ENCODE results near the gene ENOPH1.
"Not testable (repeated sequence)": the region's sequence is repeated elsewhere in the genome, so short reads cannot be mapped to it uniquely, and the experiment has no call there.

The ENOPH1 gene

DNA sequence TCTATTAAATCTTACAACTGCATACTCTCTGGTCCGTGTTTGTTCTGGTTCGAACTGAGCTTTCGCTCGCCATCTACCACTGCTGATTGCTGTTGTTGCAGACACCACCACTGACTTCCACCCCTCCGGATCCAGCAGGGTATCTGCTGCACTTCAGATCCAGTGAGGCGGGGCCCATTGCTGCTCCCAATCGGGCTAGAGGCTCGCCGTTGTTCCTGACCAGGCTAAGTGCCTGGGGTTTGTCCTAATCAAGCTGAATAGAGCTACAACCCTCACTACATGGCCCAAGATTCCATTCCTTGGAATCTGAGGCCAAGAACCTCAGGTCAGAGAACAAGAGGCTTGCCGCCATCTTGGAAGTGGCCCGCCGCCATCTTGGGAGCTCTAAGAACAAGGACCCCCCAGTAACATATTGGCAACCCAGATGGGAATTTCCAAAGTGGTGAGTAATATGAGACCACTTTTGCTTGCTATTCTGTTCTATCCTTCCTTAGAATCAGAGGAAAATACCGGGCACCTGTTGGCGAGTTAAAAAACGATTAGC lies 43.3 kb downstream of the ENOPH1 start:
- DNase-seq, result no peak

DNA sequence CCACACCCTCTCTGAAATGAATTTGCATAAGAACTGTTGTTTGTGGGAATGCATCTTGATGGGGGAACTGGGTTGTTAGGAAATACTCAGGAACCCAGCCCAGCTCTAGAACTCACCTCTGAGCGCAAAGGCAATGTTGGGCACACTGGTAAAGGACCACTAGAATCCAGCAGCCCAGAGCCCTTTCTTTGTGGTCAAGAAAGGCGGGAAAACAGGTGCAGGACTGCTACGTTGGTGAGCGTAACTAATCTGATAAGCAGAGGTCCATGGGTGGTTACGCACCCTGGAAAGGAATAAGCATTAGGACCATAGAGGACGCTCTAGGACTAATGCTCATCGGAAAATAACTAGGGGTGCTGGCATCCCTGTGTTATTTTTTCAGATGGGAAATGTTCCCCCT lies 45.5 kb downstream of the ENOPH1 start:
- DNase-seq, result not testable (repeated sequence)

DNA sequence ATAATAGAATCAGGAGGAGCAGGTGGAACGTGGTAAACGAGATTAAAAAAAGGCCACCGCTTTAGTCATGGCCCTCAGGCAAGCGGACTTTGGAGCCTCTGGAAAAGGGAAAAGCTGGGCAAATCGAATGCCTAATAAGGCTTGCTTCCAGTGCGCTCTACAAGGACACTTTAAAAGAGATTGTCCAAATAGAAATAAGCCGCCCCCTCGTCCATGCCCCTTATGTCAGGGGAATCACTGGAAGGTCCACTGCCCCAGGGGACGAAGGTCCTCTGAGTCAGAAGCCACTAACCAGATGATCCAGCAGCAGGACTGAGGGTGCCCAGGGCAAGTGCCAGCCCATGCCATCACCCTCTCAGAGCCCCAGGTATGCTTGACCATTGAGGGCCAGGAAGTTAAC lies 47.1 kb downstream of the ENOPH1 start:
- not testable (repeated sequence) for DNase-seq

DNA sequence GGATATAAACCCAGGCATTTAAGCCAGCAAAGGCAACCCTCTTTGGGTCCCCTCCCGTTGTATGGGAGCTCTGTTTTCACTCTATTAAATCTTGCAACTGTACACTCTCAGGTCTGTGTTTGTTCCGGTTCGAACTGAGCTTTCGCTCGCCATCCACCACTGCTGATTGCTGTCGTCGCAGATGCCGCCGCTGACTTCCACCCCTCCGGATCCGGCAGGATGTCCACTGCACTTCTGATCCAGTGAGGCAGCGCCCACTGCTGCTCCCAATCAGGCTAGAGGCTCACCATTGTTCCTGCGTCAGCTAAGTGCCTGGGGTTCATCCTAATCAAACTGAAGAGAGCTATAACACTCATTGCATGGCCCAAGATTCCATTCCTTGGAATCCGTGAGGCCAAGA lies 49.2 kb downstream of the ENOPH1 start:
- DNase-seq, result no peak

DNA sequence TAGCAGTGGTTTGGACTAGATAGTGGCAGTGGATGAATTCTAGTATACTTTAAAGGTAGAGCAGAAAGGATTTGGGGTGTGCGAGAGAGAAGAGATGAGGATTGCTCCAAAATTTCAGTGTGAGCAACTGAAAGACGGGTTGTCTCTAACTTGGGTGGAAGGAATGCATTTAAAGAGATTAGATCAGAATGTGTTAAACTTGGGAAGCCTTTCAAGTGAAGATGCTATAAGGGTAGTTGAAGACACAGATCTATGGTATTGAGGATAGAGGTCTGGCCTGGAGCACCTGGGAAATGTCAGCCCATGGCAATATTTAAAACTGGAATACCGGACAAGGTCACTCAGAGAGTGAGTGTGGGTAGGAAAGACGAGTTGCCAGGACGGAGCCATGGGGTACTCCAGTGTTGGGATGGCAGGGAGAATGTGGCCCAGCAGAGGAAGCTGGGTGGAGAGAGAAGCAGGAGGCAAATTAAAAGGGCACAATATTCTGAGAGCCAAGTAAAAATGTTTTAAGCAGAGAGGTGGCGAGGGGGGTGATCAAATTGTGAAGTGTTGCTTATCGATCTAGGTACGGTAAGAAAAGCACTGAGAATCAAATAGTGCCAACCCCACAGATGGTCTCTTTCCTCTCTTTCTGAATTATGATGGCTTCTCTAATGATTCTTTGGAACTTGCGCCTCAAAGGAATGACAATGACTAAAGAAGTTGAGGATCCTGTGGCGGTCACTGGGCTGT lies 50.5 kb downstream of the ENOPH1 start:
- DNase-seq, result no peak

DNA sequence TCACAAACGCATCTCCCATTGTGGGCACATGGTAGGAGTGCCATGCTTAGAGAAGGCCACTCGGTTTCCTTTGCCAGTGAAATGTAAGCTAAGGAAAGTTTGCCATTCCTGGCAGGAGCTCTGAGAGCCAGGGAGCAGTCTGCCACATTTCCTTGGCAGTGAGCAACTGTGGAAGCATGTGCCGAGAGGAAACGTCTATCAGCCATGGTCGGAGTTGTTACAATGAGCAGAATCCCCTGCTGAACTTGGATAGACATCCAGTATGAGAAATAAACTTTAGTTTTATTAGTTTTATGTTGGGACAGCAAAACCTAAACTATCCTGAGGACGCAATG lies 51.1 kb downstream of the ENOPH1 start:
- DNase-seq, result no peak

DNA sequence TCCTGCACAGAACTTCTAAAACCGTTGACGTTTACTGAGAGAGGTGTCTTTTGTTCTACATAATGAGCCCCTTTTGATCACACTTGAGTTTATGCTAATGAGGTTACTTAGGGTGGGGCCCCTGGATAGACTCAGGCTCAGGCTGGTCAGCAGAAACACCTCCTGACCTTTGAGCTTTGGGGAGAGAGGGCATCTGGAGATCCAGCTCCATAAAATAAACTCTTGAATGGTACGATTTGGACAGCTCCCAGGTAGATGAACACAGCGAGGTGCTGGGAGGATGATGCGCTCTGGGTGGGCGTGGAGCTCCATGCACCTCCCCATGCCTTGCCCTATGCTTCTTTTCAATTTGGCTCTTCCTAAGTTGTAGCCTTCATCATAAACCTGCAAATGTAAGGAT lies 52.0 kb downstream of the ENOPH1 start:
- no peak for DNase-seq

DNA sequence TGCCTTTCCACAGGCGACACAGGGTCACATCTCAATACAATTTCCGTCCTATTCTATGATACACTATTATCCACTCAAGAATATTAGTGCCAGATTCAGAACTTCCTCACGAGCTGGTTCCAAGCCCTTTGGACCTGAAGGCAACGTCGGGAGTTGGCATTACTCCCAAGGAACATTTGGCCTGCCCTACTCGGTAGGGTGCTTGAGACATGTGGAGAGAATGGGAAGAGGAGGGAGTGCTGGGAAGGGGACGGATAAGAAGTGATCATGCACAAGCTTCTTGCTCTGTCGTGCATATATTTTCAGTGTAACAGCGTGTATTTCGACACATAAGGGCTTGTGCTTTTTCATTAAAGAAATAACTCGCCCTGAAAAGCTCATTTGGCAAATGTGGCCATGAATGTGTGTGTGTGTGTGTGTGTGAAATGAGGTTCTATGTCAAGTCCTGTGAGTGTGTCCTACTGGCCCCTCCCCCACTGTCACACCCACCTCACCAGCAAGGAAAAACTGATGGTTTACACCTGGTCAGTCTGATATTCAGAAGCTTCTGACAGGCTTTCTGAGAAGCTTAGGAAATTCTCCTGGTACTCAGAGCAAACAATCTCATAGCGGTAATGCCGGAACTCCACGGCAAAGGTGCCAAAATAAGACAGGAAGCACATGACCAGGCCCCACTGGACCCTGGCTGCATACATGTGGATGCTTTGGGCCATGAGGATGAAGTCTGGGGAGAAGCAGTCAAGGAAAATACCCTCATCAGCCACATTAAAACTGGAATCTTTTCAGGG lies 54.8 kb downstream of the ENOPH1 start:
- no peak for DNase-seq

DNA sequence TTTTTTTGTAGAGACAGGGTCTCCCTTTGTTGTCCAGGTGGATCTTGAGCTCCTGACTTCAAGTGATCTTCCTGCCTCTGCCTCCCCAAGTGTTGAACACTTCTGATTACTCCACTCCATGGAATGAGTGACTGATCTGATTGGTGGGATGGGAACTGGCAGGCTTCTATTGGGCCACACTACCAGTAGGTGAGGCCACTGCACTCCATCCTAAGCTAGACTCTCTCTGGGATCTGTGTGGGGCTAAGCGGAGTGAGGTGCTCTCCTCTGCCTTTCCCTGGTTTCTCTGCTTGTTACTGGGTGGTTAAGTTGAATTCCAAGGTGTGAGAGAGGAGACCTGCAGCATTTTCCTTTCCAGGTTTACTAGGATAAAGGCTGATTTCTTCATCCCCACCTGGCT lies 58.7 kb downstream of the ENOPH1 start:
- DNase-seq, result no peak

DNA sequence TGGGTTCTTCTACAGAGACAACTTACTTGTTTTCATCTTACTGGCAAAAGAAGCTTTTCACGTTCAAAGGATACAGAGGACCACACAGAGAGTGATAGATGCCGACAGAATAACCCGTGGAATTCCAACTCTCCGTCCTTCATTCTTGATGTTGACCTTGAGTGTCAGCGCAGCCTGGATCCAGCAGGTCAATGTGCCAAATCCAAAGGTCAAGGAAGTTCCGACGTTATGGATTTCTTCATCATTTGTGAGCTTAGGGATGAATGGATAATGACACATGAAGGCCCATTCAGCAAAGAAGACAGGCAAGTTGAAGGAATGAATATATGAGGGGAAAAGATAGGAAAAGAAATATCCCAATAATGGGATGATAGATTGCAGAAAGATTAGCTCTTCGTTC lies 59.6 kb downstream of the ENOPH1 start:
- no peak for DNase-seq

DNA sequence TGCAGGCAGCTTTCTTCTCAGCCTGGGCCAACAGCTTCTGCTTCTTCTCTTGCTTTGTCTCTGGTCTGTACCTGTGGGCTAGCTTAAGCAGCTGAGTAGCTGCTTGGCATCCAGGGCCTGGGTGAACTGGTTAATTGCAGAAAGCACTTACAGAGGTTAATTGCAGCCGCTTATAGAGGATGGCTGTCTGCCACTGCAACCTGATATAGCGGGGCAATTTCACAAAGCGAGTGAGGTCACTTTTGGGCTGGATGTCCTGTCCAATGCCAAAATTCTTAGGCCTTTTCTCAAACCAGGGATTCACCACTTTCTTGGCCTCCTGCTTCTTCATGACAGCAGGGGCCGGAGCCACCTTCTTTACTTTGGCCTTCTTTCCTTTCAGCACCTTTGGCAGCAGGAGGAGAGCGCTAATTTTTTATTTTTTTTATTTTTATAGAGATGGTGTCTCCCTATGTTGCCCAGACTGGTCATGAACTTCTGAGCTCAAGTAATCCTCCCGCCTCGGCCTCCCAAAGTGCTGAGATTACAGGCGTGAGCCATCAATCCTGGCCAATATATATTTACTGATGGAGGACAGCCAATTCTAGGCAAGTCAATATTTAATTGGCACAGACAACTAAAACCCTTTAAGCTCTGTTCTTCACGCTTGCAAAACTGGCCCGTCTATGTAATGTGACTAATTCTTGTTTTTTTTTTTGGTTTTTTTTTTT lies 61.0 kb downstream of the ENOPH1 start:
- no peak for DNase-seq

DNA sequence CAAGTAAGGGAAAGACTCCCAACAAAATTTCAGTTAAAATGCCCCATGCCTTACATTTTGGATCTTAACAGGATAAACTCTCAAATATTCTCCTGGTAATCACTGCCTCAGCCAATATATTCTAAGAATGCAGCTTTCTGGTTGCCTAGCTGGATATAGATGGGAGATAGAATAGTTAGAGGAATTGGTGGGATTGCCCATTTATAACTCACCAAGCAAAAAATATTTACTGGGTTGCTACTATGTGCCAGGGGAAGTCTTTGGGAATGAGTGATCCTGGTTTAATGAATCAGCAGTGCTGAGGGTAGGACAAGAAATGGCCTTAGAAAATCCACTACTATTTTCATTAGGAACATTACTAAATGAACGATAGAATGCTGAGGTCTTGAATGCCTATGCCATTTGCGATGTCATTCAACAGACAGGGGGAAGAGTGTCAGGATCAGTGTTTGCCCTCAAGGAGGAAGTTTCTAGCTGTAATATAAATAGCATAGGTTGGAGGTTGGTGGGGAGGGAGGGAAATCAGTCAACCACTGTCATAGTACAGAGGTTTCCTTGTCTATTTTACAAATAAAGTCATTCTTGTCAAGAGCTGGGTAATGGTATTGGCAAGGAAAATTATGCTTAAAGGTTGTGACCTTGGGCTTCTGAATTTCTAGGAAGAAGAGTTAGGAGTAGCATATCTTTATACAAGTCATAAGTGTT lies 63.5 kb downstream of the ENOPH1 start:
- DNase-seq, result no peak

DNA sequence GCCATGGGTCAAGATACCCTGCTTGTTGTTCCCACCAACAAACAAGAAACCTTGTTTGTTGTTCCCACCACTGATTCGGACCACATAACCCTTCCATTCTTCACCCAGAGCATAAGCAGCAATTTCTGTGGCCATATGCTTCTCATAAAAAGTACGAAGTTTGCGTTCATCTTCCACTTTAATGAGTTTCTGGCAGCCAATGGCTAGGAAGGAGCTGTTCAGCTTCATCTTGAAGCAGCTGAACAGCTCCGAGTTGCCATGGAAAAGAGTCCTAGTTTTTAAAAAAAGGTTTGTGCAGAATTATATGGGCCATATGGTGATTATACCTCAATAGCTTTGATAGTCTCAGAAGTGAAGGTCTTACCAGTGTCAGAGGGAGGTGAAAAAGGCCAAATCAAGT lies 65.3 kb downstream of the ENOPH1 start:
- DNase-seq, result no peak

DNA sequence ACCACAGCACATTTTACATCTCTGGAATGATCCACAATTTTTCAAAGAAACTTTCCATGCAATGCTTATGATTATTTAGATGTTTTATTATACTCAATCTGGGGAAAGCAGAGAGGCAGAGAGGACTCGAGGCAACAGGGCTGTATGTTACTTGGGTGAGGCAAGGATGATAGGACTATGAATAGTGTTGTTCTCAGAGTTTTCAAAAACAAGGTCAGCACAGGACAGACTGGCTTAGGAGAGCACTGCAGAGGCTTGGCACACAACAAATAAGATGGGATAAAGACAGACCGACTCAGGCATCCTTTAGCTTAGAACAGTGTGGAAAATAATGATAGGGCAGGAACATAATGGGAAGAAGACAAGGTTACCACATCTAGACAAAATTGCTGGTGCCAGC lies 66.0 kb downstream of the ENOPH1 start:
- DNase-seq, result no peak

DNA sequence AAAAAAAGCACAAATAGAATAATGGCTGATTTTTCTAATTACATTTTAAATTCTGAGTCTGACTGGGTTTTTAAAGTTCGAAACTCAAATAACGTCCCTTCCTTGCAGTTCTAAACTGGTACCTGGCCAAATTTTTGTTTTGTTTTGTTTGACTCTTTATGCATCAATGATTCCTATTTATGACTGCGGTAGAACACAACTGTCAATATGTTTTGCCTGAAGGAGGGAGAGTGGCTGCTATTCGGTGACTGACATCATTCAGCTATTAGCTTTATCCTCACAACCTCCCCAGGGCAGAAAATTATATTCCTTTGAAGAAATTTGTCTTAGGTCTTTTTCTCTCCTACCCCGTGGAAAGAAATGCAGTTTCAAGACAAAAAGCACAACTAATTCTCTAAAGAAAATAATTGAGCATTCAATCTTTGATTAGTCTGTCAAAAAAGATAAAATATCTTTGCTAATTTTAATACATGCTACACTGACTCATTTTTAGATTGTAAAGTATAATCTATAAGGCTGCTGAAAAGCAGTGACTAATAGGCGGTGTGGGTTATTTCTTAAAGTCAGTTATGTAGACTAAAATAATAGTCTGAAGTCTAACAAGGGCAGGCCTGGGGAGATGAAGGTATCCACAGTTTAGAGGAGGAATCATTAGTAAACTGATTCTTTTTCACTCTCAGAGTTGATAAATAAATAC lies 69.5 kb downstream of the ENOPH1 start:
- DNase-seq, result no peak

DNA sequence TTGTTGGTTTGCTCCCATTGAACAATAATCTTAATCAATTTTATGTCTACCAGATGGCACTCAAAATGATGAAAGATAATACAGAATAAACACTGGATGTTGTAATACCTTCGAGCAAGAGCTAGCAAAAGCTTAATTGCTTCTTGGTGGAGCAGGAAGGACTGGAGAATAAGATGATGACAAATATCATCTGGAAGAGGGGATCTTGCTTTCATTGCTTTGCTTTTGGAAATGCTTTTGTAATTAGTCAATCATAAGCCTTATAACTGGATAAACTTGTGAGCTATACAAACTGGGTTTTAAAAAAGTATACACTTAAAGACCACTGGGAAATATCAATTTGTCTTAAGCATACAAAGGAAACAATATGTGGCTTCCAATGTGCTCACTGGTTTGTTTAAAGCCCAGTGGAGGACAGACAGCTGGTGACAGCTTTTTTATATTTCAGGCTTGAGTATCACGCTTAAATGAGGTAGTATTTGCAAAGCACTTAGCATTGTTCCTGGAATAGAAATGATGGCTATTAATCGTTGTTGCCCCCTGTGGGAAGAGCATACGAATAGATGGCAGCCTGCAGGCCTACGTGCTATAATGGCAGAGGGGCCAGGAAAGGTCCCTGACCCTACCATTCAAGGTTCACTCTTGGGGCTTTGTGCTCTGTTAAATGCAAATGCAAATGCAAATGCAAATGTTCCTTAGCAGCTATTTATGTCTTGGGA lies 70.2 kb downstream of the ENOPH1 start:
- DNase-seq, result no peak

DNA sequence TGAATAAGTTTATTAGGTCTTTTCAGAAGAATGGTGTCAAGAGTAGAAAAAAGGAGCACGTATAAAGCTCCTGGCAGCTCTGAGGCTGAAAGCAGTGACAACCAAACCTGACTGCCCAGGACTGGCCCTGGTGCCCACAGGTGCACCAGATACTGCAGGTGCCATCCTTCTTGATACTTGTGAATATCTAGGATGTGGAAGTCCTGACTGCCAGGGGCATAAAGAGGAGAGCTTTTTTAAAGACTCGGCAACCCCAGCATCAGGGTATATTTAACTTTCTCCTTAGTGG lies 70.7 kb downstream of the ENOPH1 start:
- DNase-seq, result no peak

DNA sequence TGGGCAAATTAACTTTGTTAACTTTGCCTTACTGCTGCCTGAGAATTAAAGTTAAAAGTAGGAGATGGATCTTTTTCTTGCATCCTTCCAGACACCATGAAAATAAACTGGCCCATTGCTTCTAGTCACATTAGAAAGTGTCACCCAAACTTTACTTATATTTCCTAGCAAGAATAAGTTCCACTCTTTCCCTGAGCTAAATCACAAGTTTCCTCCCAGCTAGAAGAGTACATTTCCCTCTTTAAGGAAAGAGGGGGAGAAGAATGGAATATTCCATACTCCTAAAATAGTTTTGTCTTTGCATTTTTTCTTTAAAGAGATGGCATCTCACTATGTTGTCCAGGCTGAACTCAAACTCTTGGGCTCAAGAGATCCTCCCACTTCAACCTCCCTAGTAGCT lies 77.6 kb downstream of the ENOPH1 start:
- DNase-seq, result no peak

DNA sequence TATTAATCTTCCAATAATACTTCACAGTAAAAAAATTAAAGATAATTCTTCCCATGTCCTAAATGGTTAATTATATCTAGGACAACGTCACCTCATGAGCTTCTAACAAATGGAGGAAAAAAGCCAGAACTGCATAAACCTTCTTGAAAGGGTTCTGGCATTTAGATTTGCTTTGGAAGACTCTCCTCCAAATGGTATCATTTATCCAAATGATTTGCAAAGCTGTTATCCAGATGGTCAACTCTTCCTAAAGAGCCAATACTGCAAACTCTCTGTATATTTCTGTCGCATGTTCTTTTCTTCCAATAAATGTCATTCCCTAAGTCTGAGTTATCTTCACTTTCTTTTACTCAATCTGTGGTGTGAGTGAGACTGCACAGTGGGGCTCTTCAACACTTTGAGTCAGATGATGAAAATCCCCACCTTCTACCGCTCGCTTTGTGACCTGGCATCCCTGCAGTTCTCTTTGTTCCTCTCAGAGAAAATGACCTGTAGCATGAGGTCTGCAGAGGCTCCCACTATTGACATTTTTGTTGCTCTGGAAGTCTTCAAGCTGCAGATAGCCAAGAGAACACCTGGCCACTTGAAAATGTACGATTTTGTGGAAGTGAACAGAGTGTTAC lies 78.5 kb downstream of the ENOPH1 start:
- DNase-seq, result no peak

DNA sequence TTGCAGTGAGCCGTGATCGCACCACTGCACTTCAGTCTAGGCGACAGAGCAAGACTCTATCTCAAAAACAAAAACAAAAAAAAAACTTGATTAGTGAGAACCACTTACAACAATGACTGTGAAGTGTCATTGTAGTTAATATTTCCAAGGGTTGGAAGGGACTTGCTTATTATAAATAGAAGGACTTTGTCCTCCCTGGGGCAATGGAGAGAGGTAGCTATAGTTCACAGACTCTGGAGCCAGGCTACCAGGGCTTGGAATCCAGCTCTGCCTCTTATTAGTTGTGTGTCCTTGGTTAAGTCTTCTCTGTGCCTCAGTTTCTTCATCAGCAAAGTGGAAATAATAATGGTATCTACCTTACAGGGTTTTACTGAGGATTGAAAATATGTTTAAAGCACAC lies 79.8 kb downstream of the ENOPH1 start:
- no peak for DNase-seq
